C4-2B (cell line): ENCODE data around the gene DCHS1.

Experiments used
- H3K27ac ChIP-seq: fragments of 450-650 bp; 2 replicates; pipeline ENCODE4 v1.5.1; 2017
- CTCF ChIP-seq: fragments of 450-650 bp; conservative IDR thresholded peaks from 2 replicates; pipeline ENCODE4 v1.5.1; 2017; ENCODE audit warnings: mild to moderate bottlenecking
- ZFX ChIP-seq: fragments of 450-650 bp; IDR thresholded peaks from 2 replicates; pipeline ENCODE4 v1.6.1; 2017

Gene DCHS1

GRCh38 chr11:6572215-6572614 is 83.4 kb downstream of the DCHS1 start:
- no peak overlapping the region for H3K27ac ChIP-seq
- no peak for TF ChIP-seq ZFX
- no peak for TF ChIP-seq CTCF

- TF ChIP-seq CTCF (no peak), ZFX (no peak)
- H3K27ac ChIP-seq: no peak overlapping the region
Observed at GRCh38 chr11:6571434-6572008, 84.1 kb downstream of the DCHS1 start.
